HEK293T (cell line): ENCODE results near the gene SERPINA12.

ENCODE experiments used
- FOXA1 ChIP-seq: fragments of 450-650 bp; IDR thresholded peaks from 2 replicates; pipeline ENCODE4 v1.6.1; 2016; ENCODE audit warnings: mild to moderate bottlenecking
- FOXM1 ChIP-seq: fragments of 450-650 bp; IDR thresholded peaks from 2 replicates; pipeline ENCODE4 v1.6.1; 2017; ENCODE audit warnings: mild to moderate bottlenecking, borderline replicate concordance
- LEF1 ChIP-seq: fragments of 450-650 bp; IDR thresholded peaks from 2 replicates; pipeline ENCODE4 v1.6.1; 2017; ENCODE audit warnings: mild to moderate bottlenecking, borderline replicate concordance
- SP1 ChIP-seq: fragments of 450-650 bp; IDR thresholded peaks from 2 replicates; pipeline ENCODE4 v1.6.1; 2017
- TARDBP ChIP-seq: fragments of 450-650 bp; IDR thresholded peaks from 2 replicates; pipeline ENCODE4 v1.6.1; 2016
- ZNF384 ChIP-seq: fragments of 450-650 bp; IDR thresholded peaks from 2 replicates; pipeline ENCODE4 v1.6.1; 2016

DNA sequence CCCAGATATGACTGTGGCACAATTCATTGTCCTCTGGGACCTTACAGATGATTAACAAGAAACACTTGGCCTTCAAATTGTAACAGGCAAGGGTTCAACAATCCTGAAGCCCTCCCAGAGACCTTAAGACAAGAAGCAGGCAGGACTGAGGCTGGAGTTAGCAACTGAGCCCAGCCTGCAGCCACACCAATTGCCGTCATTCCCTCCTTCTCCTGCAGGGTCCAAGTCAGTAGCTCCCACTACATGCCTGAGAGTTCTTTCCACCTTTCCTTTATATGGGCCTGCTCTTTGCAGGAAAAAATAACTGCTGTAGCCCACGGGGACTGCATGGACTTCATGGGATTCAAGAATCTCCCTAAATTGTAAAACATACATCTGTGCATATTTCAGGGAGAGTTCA, 49.6 kb upstream of the SERPINA12 start:
- TF ChIP-seq LEF1 (no peak), SP1 (no peak), FOXM1 (no peak), ZNF384 (no peak), FOXA1 (no peak), TARDBP (no peak)
